Measurements from ENCODE around the gene NOXA1. TPM values are rescaled to one million over a fixed set of nuclear protein-coding genes. Genes with fewer than 3 reads are reported as not detected.
"Not testable (repeated sequence)": the region's sequence is repeated elsewhere in the genome, so short reads cannot be mapped to it uniquely, and the experiment has no call there.

The NOXA1 gene
- total RNA-seq, 1 donor from 2014 or later, result 3.9 TPM

GRCh38 chr9:137407590-137408300 lies 15.4 kb upstream of the NOXA1 start:
- CTCF ChIA-PET, result no interaction called here
- intact Hi-C loops (cut with micrococcal nuclease), result loop anchor here (1.0 to 2.0 kb wide), 2 partner anchors 105 to 113 kb away; partner anchors contain the start of gene NRARP
- Mint-ChIP-seq H3K27me3 (peaks cover 2% of the 10 kb centered on the region), H3K9me3 (peaks cover under 1% of the 10 kb centered on the region), H3K27ac (no peak overlapping the region), H3K36me3 (ENCODE audit: low read depth) (peaks cover 1% of the 10 kb centered on the region), H3K4me1 (peaks cover 14% of the 10 kb centered on the region), H3K4me3 (no peak overlapping the region)
- DNase-seq (no peak), ATAC-seq (ENCODE audit: low read depth) (no peak)
- no peak for TF ChIP-seq CTCF (IDR thresholded peaks at IDR 0.05)
- POLR2A ChIA-PET, result no interaction called here

- H3K36me3 Mint-ChIP-seq (ENCODE audit: low read depth), result no peaks in the 10 kb centered on the region
- DNase-seq (no peak), ATAC-seq (ENCODE audit: low read depth) (no peak)
- TF ChIP-seq CTCF (IDR thresholded peaks at IDR 0.05), result no peak
- intact Hi-C loops (cut with micrococcal nuclease), result no loop called here
- POLR2A ChIA-PET, result interaction anchor here (0.6 to 0.8 kb wide), 2 partner anchors 14 kb away, joined by 3 to 4 read pairs; partner anchors contain the start of genes EXD3 and NOXA1
- no peak overlapping the region for H3K27ac Mint-ChIP-seq
- peaks cover 17% of the 10 kb centered on the region for H3K4me1 Mint-ChIP-seq
- peaks cover 2% of the 10 kb centered on the region for H3K27me3 Mint-ChIP-seq
- CTCF ChIA-PET, result no interaction called here
- H3K4me3 Mint-ChIP-seq, result no peak overlapping the region
- H3K9me3 Mint-ChIP-seq, result no peaks in the 10 kb centered on the region
Observed at GRCh38 chr9:137408651-137409405, 14.4 kb upstream of the NOXA1 start.

GRCh38 chr9:137409515-137409914 lies 13.7 kb upstream of the NOXA1 start:
- ChIA-PET POLR2A (interaction anchor here (0.8 kb wide), 1 partner anchor 13 kb away, joined by 3 read pairs; the partner anchor contains the start of gene EXD3), CTCF (no interaction called here)
- no peaks in the 10 kb centered on the region for H3K36me3 Mint-ChIP-seq (ENCODE audit: low read depth)
- intact Hi-C loops (cut with micrococcal nuclease), result no loop called here
- no peak for TF ChIP-seq CTCF (IDR thresholded peaks at IDR 0.05)
- H3K27ac Mint-ChIP-seq, result no peak overlapping the region
- DNase-seq (no peak), ATAC-seq (ENCODE audit: low read depth) (no peak)
- no peak overlapping the region for H3K4me3 Mint-ChIP-seq
- peaks cover 2% of the 10 kb centered on the region for H3K27me3 Mint-ChIP-seq
- H3K9me3 Mint-ChIP-seq, result no peaks in the 10 kb centered on the region
- H3K4me1 Mint-ChIP-seq, result peaks cover 20% of the 10 kb centered on the region

- H3K27ac Mint-ChIP-seq; H3K4me3 Mint-ChIP-seq; DNase-seq; CTCF ChIA-PET; ATAC-seq (ENCODE audit: low read depth); H3K9me3 Mint-ChIP-seq; H3K36me3 Mint-ChIP-seq (ENCODE audit: low read depth); intact Hi-C loops (cut with micrococcal nuclease); POLR2A ChIA-PET; H3K27me3 Mint-ChIP-seq: not testable (repeated sequence)
- peaks cover 20% of the 10 kb centered on the region for H3K4me1 Mint-ChIP-seq
Observed at GRCh38 chr9:137410236-137410890, 12.8 kb upstream of the NOXA1 start.

GRCh38 chr9:137410891-137411249 lies 12.3 kb upstream of the NOXA1 start:
- H3K4me3 Mint-ChIP-seq, result no peak overlapping the region
- ChIA-PET CTCF (no interaction called here), POLR2A (interaction anchor here (1.5 kb wide), 1 partner anchor 12 kb away, joined by 6 read pairs; the partner anchor contains the start of genes EXD3 and NOXA1)
- ATAC-seq (ENCODE audit: low read depth) (no peak), DNase-seq (no peak)
- no peaks in the 10 kb centered on the region for H3K36me3 Mint-ChIP-seq (ENCODE audit: low read depth)
- no peak overlapping the region for H3K27ac Mint-ChIP-seq
- H3K4me1 Mint-ChIP-seq, result peaks cover 20% of the 10 kb centered on the region
- intact Hi-C loops (cut with micrococcal nuclease), result no loop called here
- H3K9me3 Mint-ChIP-seq, result no peaks in the 10 kb centered on the region
- no peak for TF ChIP-seq CTCF (IDR thresholded peaks at IDR 0.05)
- peaks cover 2% of the 10 kb centered on the region for H3K27me3 Mint-ChIP-seq

Measured in activated B cell treated with CpG ODN at 0.5 μM for 24 hours (primary cell).